ENCODE data around the gene SOX30.

Gene SOX30

DNA sequence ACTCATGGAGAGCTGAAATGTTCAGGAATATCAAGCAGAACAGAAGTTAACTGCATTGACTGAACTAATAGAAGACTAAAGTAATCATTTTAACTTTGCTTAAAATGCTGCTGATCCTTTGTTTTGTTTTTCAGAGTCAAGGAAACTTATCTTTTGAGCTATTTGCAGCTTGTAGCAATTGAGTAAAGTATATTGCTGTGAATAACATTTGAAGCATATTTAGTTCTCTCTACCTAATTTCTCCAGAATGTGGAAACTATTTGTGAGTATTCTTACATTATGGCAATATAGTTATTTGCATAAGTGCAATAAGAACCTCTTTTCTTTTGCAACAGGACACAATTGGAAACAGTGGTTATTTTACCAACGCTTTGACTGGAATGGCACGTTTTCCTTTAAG, 5.3 kb upstream of the SOX30 start:
- TF ChIP-seq, protein P1, sequence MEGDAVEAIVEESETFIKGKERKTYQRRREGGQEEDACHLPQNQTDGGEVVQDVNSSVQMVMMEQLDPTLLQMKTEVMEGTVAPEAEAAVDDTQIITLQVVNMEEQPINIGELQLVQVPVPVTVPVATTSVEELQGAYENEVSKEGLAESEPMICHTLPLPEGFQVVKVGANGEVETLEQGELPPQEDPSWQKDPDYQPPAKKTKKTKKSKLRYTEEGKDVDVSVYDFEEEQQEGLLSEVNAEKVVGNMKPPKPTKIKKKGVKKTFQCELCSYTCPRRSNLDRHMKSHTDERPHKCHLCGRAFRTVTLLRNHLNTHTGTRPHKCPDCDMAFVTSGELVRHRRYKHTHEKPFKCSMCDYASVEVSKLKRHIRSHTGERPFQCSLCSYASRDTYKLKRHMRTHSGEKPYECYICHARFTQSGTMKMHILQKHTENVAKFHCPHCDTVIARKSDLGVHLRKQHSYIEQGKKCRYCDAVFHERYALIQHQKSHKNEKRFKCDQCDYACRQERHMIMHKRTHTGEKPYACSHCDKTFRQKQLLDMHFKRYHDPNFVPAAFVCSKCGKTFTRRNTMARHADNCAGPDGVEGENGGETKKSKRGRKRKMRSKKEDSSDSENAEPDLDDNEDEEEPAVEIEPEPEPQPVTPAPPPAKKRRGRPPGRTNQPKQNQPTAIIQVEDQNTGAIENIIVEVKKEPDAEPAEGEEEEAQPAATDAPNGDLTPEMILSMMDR (IDR thresholded peaks at IDR 0.05; ENCODE audit: extremely low read depth, missing control alignments), result no peak
- no peak for DNase-seq (ENCODE audit: low spot score)

DNA sequence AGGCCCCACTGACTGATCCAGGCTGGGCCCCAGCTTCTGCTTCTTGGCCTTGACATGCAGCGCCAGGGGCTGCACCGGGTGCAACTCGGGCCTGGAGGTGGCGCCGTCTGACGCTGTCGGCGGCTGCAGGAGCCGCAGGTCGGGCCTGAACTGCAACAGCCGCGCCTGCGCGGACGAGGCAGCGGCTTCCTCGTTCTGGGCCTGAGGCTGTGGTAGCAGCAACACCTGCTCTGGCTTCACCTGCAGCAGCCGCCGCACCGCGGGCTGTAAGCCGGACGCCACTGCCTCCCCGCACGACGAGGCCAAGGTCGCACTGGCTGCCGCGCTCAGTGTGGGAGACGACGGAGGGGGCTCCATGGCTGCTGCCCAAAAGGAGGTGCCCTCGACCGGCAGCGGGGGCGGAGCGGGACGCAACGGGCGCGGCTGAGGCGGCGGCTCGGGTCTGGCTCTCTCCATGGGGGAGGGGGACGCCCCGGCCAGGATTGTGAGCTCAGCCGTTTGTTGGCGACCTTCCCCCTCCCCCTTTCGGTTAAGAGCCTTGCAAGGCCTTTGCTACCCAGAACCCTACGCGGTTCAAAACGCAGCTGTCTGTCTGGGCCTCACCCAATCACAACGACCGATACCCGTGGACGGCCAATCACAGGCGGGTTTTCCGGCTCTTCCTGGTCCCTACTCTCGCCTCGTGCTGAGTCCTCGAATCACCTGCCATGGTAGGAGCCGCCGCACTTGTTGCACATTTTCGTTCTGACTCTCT, 438 bp downstream of the SOX30 start:
- peak; percentile 76 for DNase-seq (ENCODE audit: low spot score)

DNA sequence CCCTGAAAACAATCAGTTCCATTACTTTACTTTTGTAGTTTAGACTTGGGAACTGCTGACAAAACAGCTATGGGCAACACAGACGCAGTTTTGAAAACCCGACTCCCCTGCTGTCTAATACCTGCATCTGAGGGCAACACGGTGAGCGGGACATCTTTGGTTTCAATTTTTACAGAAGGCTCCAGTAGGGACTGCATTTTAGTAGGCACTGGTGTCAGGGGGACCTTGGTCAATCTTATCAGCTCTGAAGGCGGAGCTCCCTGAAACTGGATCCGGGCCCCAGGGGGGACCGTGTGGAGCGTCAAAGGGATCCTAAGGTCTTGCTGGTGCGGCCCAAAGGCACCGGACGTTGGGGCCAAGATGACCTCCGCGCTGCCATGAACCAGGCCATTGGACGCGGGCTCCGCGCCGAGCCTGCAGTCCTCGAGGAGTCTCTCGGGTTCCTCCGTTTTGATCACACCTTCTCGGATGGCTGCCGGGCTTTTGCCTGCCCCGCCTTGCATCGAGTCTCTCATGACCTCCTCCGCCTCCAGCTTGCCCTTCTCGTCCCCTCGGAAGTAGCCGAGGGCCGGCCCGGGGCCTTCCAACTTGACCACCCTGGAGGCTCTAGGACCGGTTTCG, 1.1 kb downstream of the SOX30 start:
- no peak for DNase-seq (ENCODE audit: low spot score)
- TF ChIP-seq, protein P1 (IDR thresholded peaks at IDR 0.05; ENCODE audit: extremely low read depth, missing control alignments), result no peak

More for the DNA sequence above, 438 bp downstream of the SOX30 start:
- TF ChIP-seq, protein P1 (IDR thresholded peaks at IDR 0.05; ENCODE audit: extremely low read depth, missing control alignments), result peak; percentile 58

DNA sequence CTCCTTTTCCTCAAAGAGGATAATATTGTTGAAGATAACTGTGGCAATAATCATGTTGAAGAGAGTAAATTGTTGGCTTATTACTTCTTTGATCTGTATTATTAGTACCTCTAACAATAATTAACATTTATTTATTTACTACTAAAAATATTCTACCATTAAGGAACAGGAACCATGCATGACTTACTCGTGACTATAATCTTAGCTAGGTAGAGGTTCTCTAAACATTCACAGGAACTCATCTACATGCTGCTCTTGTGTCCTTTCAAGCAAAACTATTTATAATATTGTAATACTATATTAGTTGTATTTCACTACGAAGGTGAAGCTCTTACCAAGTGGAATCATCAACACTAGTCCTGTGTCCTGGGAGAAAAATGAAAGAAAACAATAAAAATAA, 3.1 kb downstream of the SOX30 start:
- TF ChIP-seq, protein P1 (IDR thresholded peaks at IDR 0.05; ENCODE audit: extremely low read depth, missing control alignments), result no peak
- no peak for DNase-seq (ENCODE audit: low spot score)

DNA sequence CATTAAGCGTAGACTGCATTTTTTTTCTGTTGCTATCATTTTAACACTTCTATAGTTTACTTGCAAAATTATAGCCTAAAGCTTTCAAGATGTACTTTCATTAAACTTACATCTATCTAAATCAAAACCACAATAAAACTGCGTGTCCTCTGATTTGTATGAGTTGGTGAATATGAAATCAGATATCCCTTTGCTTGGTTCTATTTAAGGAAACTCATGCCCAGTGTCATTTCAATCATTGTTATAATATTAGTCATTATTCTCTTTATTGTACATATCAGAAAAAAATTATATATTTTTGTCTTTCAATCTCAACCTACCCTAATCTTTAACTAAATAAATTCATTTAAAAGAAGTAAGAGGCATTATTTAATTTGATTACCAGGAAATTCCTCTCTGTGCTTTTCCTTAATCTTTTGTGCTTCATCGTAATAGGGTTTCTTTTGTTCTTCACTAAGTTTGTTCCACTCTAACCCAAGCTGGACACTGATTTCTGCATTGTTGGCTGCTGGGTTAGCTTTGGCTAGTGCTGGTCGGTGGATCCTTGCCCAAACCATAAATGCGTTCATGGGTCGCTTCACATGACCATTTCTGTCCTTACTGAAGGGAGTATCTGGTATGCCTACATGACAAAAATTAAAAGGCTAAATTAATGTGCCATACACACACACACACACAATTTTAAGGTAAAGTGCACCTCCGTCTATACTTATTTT, 3.8 kb downstream of the SOX30 start:
- DNase-seq (ENCODE audit: low spot score), result no peak
- TF ChIP-seq, protein P1 (IDR thresholded peaks at IDR 0.05; ENCODE audit: extremely low read depth, missing control alignments), result no peak

DNA sequence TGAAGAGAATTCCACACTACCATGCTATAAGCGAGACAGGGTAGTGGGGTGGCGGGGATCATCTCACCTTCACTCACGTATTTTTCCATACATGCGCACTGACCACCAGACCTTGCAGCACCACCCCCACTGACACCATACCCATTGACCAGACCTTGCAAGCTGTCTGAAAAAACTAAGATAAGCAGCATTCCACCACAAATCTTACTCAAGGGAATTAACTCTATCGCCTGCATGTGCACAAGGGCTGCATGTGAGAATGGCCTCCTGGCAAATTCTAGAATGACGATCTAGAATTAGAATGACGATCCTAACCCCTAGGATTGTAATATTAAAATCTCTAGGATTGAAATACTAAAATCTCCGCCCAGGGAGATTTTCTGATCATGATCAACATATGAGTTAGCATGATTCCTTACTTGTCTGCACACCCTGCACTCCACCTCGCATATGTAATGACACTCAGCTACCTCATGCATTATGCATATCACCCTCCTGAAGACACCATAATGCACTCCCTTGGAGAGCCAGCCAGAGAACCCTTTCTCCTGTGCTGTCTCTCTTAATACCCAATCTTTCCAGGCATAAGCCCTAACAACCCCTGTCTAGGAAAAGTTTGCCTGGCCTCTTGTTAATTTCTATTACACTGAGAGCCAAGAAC, 11.7 kb downstream of the SOX30 start:
- TF ChIP-seq, protein P1 (IDR thresholded peaks at IDR 0.05; ENCODE audit: extremely low read depth, missing control alignments), result no peak
- DNase-seq (ENCODE audit: low spot score), result no peak
